Pancreas (tissue), 10 donors: ENCODE results near the gene RBFOX1. TPM values are rescaled to one million over a fixed set of nuclear protein-coding genes. Genes with fewer than 3 reads are reported as not detected.

Experiments used
- ATAC-seq, 4 donors: fragments of 200-7000 bp; cut with Tn5 transposase; one replicate each; pipeline versions ENCODE4 v1.8.0 to v1.9.1; 2020; ENCODE audit warnings: mild to moderate bottlenecking in 4 of 4, moderate library complexity in 4 of 4
- DNase-seq, 6 donors: peaks; one replicate each; pipeline ENCODE4 v3.0.0-alpha.2; 2020
- FAIRE-seq: peaks from 2 replicates; lab custom pipeline; 2012; peaks lifted over from hg19 to GRCh38; lab: Jason Lieb, UNC
- H3K27ac ChIP-seq, 4 donors: fragments of 200-600 bp; sonication (generic); 1 replicate in 3 of 4; 2 replicates in 1 of 4; pipeline versions ENCODE4 v1.5.0 to v1.8.0; 2020
- H3K27me3 ChIP-seq, 4 donors: fragments of 200-600 bp; one replicate each; pipeline ENCODE4 v1.8.0; 2021
- H3K36me3 ChIP-seq, 3 donors: fragments of 200-600 bp; sonication (generic) in 1 of 3; one replicate each; pipeline versions ENCODE4 v1.5.0 to v1.8.0; 2020 to 2021
- H3K4me1 ChIP-seq, 3 donors: fragments of 200-600 bp; one replicate each; pipeline ENCODE4 v1.8.0; 2021
- H3K4me3 ChIP-seq, 4 donors: fragments of 200-600 bp; sonication (generic) in 2 of 4; one replicate each; pipeline versions ENCODE4 v1.5.0 to v1.8.0; 2020 to 2021
- H3K9me3 ChIP-seq, 4 donors: fragments of 200-600 bp; one replicate each; pipeline ENCODE4 v1.8.0; 2021
- WGBS, 2 donors: extraction: QIAGEN DNeasy Blood & Tissue Kit; methylation state at CpG; one replicate each; pipeline ENCODE4 v1.1.7; 2013; 5-methylcytosine and 5-hydroxymethylcytosine counted together
- intact Hi-C, 3 donors: fragments of 100-400 bp; cut with DNase I; formaldehyde crosslinking; loops; one replicate each; pipeline versions ENCODE4 v1.11.1 to v1.14.2; 2022
- polyA plus RNA-seq, 2 donors: library from polyadenylated mRNA; stranded (reverse); fragments of 200-250 nt; gene quantifications; one replicate each; pipeline ENCODE4 v1.2.3, GENCODE V29; 2013
- total RNA-seq, 6 donors: library from RNA; stranded (reverse); fragmentation: NEBNext Ultra II Directional in 4 of 6; extraction: Animal tissue kit (Norgen Biotek cat#: 25700) in 4 of 6; gene quantifications; one replicate each; pipeline versions ENCODE4 v1.2.1 to v1.2.4, GENCODE V29; 2021 to 2023
- TF ChIP-seq, protein P1 (sequence below), 4 donors: fragments of 200-600 bp; sonication (generic) in 3 of 4; IDR thresholded peaks; one replicate each; pipeline versions ENCODE4 v1.5.0 to v1.8.0; 2021; ENCODE audit warnings: antibody characterized with exemption in 4 of 4
- donor health status: healthy with polysubstance abuse.
- donor health status: DM: no; HTN: no; CAD: no; lungs with moderate emphysema.
- donor health status: DM: no; HTN: no; CAD: no.
- donor health status: control.
- donor health status: control.
- donor health status: Bipolar disorder and iron deficiency.
- donor health status: DM: yes; HTN: yes; CAD: no.
- donor health status: DM: no; HTN: no; CAD: no.
- donor health status: DM: no; HTN: no; CAD: no.
- donor health status: DM: yes; HTN: yes; CAD: no.

Gene RBFOX1
- total and polyA plus RNA-seq, 8 donors: 0.12 to 0.28 (median 0.15) TPM; not detected in 3

DNA sequence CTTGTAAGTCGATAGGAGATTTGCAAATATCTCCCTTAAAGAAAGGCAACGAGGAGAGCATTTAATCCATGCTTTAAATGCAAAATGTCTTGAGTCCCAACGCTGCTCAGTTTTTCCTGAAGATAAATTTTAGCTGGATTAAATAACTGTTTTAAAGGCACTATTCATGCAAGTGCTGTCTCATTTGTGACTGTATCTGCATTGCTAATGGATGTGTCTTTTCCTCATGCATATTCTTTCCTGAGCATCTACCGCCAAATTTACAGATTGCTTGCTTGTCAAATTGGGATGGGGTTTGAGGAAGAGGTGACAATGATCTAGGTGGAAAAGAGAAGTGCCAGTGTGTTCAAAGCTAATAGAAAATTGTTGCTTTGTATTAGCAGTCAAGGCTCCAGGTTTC is 106.9 kb downstream of the RBFOX1 start:
- intact Hi-C loops: no loop called here
- DNase-seq (no peak), FAIRE-seq (no peak), ATAC-seq (no peak)
- 36 to 39% methylated on average over 4 of the region's 4 CpGs for WGBS, 2 donors
- no peak overlapping the region for H3K4me3 ChIP-seq
- no peaks in the 10 kb centered on the region for H3K9me3 ChIP-seq
- H3K4me1 ChIP-seq: no peaks in the 10 kb centered on the region
- H3K27me3 ChIP-seq: no peaks in the 10 kb centered on the region
- H3K36me3 ChIP-seq: no peaks in the 10 kb centered on the region
- TF ChIP-seq, protein P1, sequence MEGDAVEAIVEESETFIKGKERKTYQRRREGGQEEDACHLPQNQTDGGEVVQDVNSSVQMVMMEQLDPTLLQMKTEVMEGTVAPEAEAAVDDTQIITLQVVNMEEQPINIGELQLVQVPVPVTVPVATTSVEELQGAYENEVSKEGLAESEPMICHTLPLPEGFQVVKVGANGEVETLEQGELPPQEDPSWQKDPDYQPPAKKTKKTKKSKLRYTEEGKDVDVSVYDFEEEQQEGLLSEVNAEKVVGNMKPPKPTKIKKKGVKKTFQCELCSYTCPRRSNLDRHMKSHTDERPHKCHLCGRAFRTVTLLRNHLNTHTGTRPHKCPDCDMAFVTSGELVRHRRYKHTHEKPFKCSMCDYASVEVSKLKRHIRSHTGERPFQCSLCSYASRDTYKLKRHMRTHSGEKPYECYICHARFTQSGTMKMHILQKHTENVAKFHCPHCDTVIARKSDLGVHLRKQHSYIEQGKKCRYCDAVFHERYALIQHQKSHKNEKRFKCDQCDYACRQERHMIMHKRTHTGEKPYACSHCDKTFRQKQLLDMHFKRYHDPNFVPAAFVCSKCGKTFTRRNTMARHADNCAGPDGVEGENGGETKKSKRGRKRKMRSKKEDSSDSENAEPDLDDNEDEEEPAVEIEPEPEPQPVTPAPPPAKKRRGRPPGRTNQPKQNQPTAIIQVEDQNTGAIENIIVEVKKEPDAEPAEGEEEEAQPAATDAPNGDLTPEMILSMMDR (IDR thresholded peaks at IDR 0.05): no peak
- no peak overlapping the region for H3K27ac ChIP-seq

DNA sequence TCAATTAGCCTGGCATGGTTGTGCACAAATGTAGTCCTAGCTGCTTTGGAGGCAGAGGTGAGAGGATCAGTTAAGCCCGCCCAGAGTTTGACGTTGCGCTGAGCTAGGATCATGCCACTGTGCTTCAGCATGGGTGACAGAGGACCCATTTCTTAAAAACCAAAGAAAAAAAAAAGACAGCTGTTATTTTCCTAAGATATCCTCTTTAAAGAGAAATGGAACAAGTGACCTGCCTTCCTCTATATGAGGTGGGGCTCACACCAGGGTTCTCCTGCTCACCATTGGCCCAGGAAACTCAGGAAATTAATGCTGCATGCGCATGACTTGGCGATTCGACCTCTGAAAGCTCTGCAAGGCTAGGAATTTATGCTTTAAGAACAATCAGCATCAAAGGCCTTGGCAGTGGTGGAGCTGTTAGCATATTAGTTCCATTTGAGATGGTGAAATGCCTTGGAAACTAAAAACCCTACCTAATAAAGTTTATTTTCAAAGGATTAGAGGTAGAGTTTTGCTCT is 108.3 kb downstream of the RBFOX1 start:
- no peaks in the 10 kb centered on the region for H3K4me1 ChIP-seq
- no peak overlapping the region for H3K27ac ChIP-seq
- DNase-seq (no peak), FAIRE-seq (no peak), ATAC-seq (no peak)
- no peaks in the 10 kb centered on the region for H3K9me3 ChIP-seq
- TF ChIP-seq, protein P1 (IDR thresholded peaks at IDR 0.05): no peak
- no peaks in the 10 kb centered on the region for H3K27me3 ChIP-seq
- intact Hi-C loops: no loop called here
- WGBS, 2 donors: 51 to 52% methylated on average over 6 of the region's 6 CpGs
- no peak overlapping the region for H3K4me3 ChIP-seq
- H3K36me3 ChIP-seq: no peaks in the 10 kb centered on the region

DNA sequence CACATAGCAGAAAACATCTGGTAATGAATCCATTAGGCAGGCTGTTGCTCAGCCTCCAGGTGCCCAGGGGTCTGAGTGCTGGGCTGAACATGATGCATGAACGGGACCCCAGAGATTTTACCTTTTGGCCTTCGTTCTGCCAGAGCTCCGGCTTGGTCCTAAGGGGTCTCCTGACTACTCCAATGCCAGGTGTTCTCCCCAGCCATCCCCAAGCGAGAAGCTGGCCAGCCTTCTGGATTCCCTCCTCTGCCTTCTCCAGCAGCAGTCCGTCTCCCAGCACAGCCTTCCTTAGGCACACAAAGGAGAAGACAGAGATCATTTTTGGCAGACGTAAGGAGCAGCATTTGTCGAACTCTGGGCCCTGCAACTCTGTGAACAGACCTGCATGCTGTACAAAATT is 109.4 kb downstream of the RBFOX1 start:
- ATAC-seq: no peak
- Histone ChIP-seq H3K36me3 (no peaks in the 10 kb centered on the region), H3K9me3 (no peaks in the 10 kb centered on the region), H3K27ac (no peak overlapping the region), H3K27me3 (no peaks in the 10 kb centered on the region), H3K4me3 (no peak overlapping the region), H3K4me1 (no peaks in the 10 kb centered on the region)
- no peak for DNase-seq
- no peak for FAIRE-seq
- 41 to 60% methylated on average over 7 of the region's 7 CpGs for WGBS, 2 donors
- TF ChIP-seq, protein P1 (IDR thresholded peaks at IDR 0.05): no peak
- intact Hi-C loops: no loop called here

DNA sequence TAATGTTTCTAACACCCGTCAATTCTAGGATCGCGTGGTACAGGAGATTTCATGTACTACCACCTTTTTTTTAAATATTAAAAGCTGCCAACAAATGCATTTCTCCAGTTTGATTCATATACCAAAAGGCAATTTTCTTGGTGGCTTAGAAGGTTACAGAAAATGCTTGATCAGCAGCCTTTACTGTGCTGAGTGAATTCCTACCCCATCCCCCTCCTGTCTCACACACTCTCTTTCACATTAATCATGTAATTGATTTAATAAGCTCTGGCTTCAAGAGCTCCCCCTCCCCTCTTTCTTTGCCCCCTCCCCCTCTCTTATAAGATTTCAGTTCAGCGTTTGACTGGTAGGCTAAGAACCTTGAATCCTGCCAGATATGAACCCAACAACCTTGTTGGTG is 110.5 kb downstream of the RBFOX1 start:
- intact Hi-C loops: no loop called here

More for the DNA sequence above, 110.5 kb downstream of the RBFOX1 start:
- H3K4me1 ChIP-seq: no peaks in the 10 kb centered on the region
- DNase-seq (no peak), ATAC-seq (no peak), FAIRE-seq (no peak)
- no peak overlapping the region for H3K27ac ChIP-seq
- H3K27me3 ChIP-seq: no peaks in the 10 kb centered on the region
- TF ChIP-seq, protein P1 (IDR thresholded peaks at IDR 0.05): no peak
- no peaks in the 10 kb centered on the region for H3K36me3 ChIP-seq
- H3K4me3 ChIP-seq: no peak overlapping the region
- H3K9me3 ChIP-seq: no peaks in the 10 kb centered on the region
- whole genome bisulfite sequencing, 2 donors: 56 to 62% methylated on average over 4 of the region's 4 CpGs
